HL-60 (cell line): ENCODE results near the gene INPP5K.

ENCODE experiments used
- DNase-seq, 2 experiments: peaks; one replicate each; pipeline ENCODE4 v3.0.0-alpha.2; 2010 to 2020; ENCODE audit warnings: low read depth in 1 of 2, low spot score in 1 of 2
- H3K27ac ChIP-seq: fragments of 250-450 bp; sonication (Bioruptor Pico); replicated peaks from 2 replicates; pipeline ENCODE4 v1.5.1; 2020; ENCODE audit warnings: mild to moderate bottlenecking, moderate library complexity
- H3K27me3 ChIP-seq: fragments of 250-450 bp; sonication (Bioruptor Pico); 2 replicates; pipeline ENCODE4 v1.5.1; 2021; ENCODE audit warnings: mild to moderate bottlenecking, moderate library complexity; ENCODE audit not compliant: insufficient read depth, poor library complexity, severe bottlenecking
- H3K4me3 ChIP-seq: replicated peaks from 2 replicates; pipeline ENCODE4 v1.5.1; 2011; ENCODE audit warnings: mild to moderate bottlenecking, control low read depth, low read length; ENCODE audit not compliant: insufficient read depth
- CTCF ChIP-seq: IDR thresholded peaks from one replicate; pipeline ENCODE4 v1.5.1; 2011; ENCODE audit warnings: low read length, control low read depth, inconsistent platforms; ENCODE audit not compliant: insufficient read depth
- GABPA ChIP-seq: IDR thresholded peaks from 2 replicates; pipeline ENCODE4 v1.6.1; 2012; ENCODE audit warnings: low read depth
- POLR2AphosphoS5 ChIP-seq: IDR thresholded peaks from 2 replicates; pipeline ENCODE4 v1.6.1; 2012; ENCODE audit warnings: low read depth
- SPI1 ChIP-seq: IDR thresholded peaks from 2 replicates; pipeline ENCODE4 v1.6.1; 2012; ENCODE audit warnings: low read depth, mild to moderate bottlenecking, borderline replicate concordance
- TF ChIP-seq, protein P1 (sequence below): IDR thresholded peaks from 2 replicates; pipeline ENCODE4 v1.6.1; 2012; ENCODE audit warnings: low read depth; ENCODE audit not compliant: insufficient replicate concordance

The INPP5K gene

DNA sequence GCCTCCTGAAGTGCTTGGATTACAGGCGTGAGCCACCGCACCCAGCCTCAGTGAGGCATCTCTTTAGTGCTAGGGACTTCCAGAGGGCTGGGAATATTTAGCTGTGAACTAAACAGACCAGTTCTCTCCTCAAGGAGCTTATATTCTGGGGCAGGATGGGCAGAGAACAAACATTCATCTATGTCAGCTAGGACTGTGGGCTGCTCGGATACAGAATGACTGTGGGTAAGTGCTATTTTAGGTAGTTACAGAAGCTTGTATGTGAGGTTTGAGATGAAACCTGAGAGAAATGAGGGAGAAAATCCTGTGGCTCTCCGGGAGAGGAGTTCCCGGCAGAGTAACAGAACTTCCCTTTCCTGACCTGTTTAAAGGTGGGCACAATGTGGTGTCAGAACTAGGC lies 6.2 kb upstream of the INPP5K start:
- TF ChIP-seq CTCF, result no peak
- TF ChIP-seq, protein P1, sequence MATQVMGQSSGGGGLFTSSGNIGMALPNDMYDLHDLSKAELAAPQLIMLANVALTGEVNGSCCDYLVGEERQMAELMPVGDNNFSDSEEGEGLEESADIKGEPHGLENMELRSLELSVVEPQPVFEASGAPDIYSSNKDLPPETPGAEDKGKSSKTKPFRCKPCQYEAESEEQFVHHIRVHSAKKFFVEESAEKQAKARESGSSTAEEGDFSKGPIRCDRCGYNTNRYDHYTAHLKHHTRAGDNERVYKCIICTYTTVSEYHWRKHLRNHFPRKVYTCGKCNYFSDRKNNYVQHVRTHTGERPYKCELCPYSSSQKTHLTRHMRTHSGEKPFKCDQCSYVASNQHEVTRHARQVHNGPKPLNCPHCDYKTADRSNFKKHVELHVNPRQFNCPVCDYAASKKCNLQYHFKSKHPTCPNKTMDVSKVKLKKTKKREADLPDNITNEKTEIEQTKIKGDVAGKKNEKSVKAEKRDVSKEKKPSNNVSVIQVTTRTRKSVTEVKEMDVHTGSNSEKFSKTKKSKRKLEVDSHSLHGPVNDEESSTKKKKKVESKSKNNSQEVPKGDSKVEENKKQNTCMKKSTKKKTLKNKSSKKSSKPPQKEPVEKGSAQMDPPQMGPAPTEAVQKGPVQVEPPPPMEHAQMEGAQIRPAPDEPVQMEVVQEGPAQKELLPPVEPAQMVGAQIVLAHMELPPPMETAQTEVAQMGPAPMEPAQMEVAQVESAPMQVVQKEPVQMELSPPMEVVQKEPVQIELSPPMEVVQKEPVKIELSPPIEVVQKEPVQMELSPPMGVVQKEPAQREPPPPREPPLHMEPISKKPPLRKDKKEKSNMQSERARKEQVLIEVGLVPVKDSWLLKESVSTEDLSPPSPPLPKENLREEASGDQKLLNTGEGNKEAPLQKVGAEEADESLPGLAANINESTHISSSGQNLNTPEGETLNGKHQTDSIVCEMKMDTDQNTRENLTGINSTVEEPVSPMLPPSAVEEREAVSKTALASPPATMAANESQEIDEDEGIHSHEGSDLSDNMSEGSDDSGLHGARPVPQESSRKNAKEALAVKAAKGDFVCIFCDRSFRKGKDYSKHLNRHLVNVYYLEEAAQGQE, result no peak
- TF ChIP-seq SPI1, result no peak
- no peak for TF ChIP-seq GABPA
- no peak for TF ChIP-seq POLR2AphosphoS5
- Histone ChIP-seq H3K4me3 (no peak overlapping the region), H3K27me3 (no peaks in the 10 kb centered on the region), H3K27ac (no peak overlapping the region)
- no peak for DNase-seq

GRCh38 chr17:1521086-1521640 lies 4.8 kb upstream of the INPP5K start:
- no peak for DNase-seq
- no peak overlapping the region for H3K4me3 ChIP-seq
- H3K27me3 ChIP-seq, result no peaks in the 10 kb centered on the region
- no peak for TF ChIP-seq GABPA
- TF ChIP-seq POLR2AphosphoS5, result no peak
- no peak for TF ChIP-seq SPI1
- TF ChIP-seq, protein P1, result no peak
- no peak for TF ChIP-seq CTCF
- H3K27ac ChIP-seq, result no peak overlapping the region

GRCh38 chr17:1519678-1520077 lies 3.3 kb upstream of the INPP5K start:
- no peak for DNase-seq
- no peak overlapping the region for H3K4me3 ChIP-seq
- no peaks in the 10 kb centered on the region for H3K27me3 ChIP-seq

More at GRCh38 chr17:1519678-1520077, 3.3 kb upstream of the INPP5K start:
- H3K27ac ChIP-seq, result no peak overlapping the region
- TF ChIP-seq POLR2AphosphoS5 (no peak), CTCF (no peak), GABPA (no peak), SPI1 (no peak)
- TF ChIP-seq, protein P1, result no peak
